Sigmoid colon (tissue), 4 donors: ENCODE measurements around the gene CYBRD1.

Source experiments
- EP300 ChIP-seq, 4 donors: sonication (generic); formaldehyde crosslinking; IDR thresholded peaks; one replicate each; pipeline ENCODE4 v1.6.1; 2017; ENCODE audit warnings: antibody characterized with exemption in 4 of 4
- POLR2A ChIP-seq, 2 donors: fragments of 450-650 bp; IDR thresholded peaks; one replicate each; pipeline ENCODE4 v1.6.1; 2016; ENCODE audit warnings: antibody characterized with exemption in 2 of 2, mild to moderate bottlenecking in 2 of 2, moderate library complexity in 2 of 2
- POLR2AphosphoS5 ChIP-seq, 4 donors: sonication (generic); formaldehyde crosslinking; IDR thresholded peaks; one replicate each; pipeline ENCODE4 v1.6.1; 2017; ENCODE audit warnings: antibody characterized with exemption in 4 of 4
- TF ChIP-seq, protein P1 (sequence below), 4 experiments: fragments of 450-650 bp in 3 of 4; fragments of 200-600 bp in 1 of 4; IDR thresholded peaks; one replicate each; pipeline ENCODE4 v1.5.1; 2016 to 2019; ENCODE audit warnings: antibody characterized with exemption in 4 of 4, mild to moderate bottlenecking in 3 of 4, moderate library complexity in 2 of 4

DNA sequence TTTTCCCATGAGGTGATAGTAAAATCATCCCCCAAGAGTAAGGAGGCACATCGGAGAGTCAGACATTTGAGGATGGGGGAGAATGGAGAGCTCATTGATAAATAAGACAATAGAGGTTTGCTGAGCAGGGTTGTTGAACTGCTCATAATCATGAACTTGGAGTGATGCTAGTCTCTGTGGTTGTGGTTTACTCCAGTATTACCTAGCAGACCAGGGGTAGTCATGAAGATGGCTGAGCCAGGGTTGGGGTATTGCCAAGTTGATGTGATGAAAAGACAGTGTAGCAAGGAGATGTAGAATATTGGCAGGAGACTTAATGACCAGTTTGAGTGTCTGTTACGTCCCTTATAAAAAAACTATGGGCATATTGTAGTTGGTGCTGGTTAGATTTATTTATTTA is 25.4 kb downstream of the CYBRD1 start:
- TF ChIP-seq, protein P1, sequence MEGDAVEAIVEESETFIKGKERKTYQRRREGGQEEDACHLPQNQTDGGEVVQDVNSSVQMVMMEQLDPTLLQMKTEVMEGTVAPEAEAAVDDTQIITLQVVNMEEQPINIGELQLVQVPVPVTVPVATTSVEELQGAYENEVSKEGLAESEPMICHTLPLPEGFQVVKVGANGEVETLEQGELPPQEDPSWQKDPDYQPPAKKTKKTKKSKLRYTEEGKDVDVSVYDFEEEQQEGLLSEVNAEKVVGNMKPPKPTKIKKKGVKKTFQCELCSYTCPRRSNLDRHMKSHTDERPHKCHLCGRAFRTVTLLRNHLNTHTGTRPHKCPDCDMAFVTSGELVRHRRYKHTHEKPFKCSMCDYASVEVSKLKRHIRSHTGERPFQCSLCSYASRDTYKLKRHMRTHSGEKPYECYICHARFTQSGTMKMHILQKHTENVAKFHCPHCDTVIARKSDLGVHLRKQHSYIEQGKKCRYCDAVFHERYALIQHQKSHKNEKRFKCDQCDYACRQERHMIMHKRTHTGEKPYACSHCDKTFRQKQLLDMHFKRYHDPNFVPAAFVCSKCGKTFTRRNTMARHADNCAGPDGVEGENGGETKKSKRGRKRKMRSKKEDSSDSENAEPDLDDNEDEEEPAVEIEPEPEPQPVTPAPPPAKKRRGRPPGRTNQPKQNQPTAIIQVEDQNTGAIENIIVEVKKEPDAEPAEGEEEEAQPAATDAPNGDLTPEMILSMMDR (IDR thresholded peaks at IDR 0.05), result no peak
- TF ChIP-seq POLR2A (IDR thresholded peaks at IDR 0.05), result no peak
- no peak for TF ChIP-seq POLR2AphosphoS5 (IDR thresholded peaks at IDR 0.05)
- TF ChIP-seq EP300 (IDR thresholded peaks at IDR 0.05), result no peak
